HepG2 (cell line): Measurements from ENCODE around the gene COL27A1. TPM values are rescaled to one million over a fixed set of nuclear protein-coding genes. Genes with fewer than 3 reads are reported as not detected.

Experiments
- ATF6 ChIP-seq: sonication (generic); formaldehyde crosslinking; conservative IDR thresholded peaks from 2 replicates; pipeline ENCODE4 v1.4.0; 2020; ENCODE audit warnings: missing genetic modification reagents
- BRF2 ChIP-seq: sonication (generic); formaldehyde crosslinking; IDR thresholded peaks from 2 replicates; pipeline ENCODE4 v1.8.1; 2022; ENCODE audit warnings: mild to moderate bottlenecking, missing genetic modification reagents
- NKX3-1 ChIP-seq: sonication (generic); formaldehyde crosslinking; IDR thresholded peaks from 2 replicates; pipeline ENCODE4 v1.5.0; 2020; ENCODE audit warnings: missing genetic modification reagents
- PATZ1 ChIP-seq: sonication (generic); formaldehyde crosslinking; IDR thresholded peaks from 2 replicates; pipeline ENCODE4 v1.4.0; 2020; ENCODE audit warnings: missing genetic modification reagents
- POLR2AphosphoS5 ChIP-seq: IDR thresholded peaks from 2 replicates; pipeline ENCODE4 v1.6.1; 2012; ENCODE audit warnings: low read depth, low read length
- RBAK ChIP-seq: sonication (generic); formaldehyde crosslinking; IDR thresholded peaks from 2 replicates; pipeline ENCODE4 v1.5.1; 2020; ENCODE audit warnings: mild to moderate bottlenecking, missing genetic modification reagents
- USF2 ChIP-seq, 2 experiments: sonication (generic) in 1 of 2; formaldehyde crosslinking in 1 of 2; IDR thresholded peaks; 2 replicates each; pipeline versions ENCODE4 v1.5.1 to v1.6.1; 2011 to 2020; ENCODE audit warnings: borderline replicate concordance in 1 of 2, low read depth in 1 of 2, low read length in 1 of 2, mild to moderate bottlenecking in 1 of 2, missing genetic modification reagents in 1 of 2, moderate library complexity in 1 of 2
- ZBTB26 ChIP-seq: IDR thresholded peaks from 2 replicates; pipeline ENCODE4 v1.6.1; 2016; ENCODE audit warnings: missing compliant biosample characterization, missing genetic modification reagents, borderline replicate concordance
- ZBTB44 ChIP-seq: sonication (generic); formaldehyde crosslinking; IDR thresholded peaks from 2 replicates; pipeline ENCODE4 v1.4.0; 2020; ENCODE audit warnings: missing genetic modification reagents
- ZNF414 ChIP-seq: sonication (generic); formaldehyde crosslinking; IDR thresholded peaks from 2 replicates; pipeline ENCODE4 v1.5.0; 2020; ENCODE audit warnings: missing genetic modification reagents
- ZNF468 ChIP-seq: sonication (generic); formaldehyde crosslinking; IDR thresholded peaks from 2 replicates; pipeline ENCODE4 v1.8.0; 2022; ENCODE audit warnings: mild to moderate bottlenecking, moderate library complexity, missing genetic modification reagents
- ZNF629 ChIP-seq: sonication (generic); formaldehyde crosslinking; conservative IDR thresholded peaks from 2 replicates; pipeline ENCODE4 v1.5.0; 2020; ENCODE audit warnings: missing genetic modification reagents
- ZNF747 ChIP-seq: sonication (generic); formaldehyde crosslinking; IDR thresholded peaks from 2 replicates; pipeline ENCODE4 v1.8.1; 2023; ENCODE audit warnings: missing genetic modification reagents, mild to moderate bottlenecking, borderline replicate concordance
- polyA plus RNA-seq, 8 experiments: library from polyadenylated mRNA; depleted of rRNA in 3 of 8; stranded (reverse) in 7 of 8; unstranded in 1 of 8; fragments of >200 nt; fragmentation: Illumina TruSeq in 4 of 8; extraction: Trizol in 4 of 8; gene quantifications; 2 replicates each; pipeline versions ENCODE4 v1.2.1 to v1.2.3, GENCODE V29; 2011 to 2016; ENCODE audit warnings: low read depth in 4 of 8, missing spikeins in 1 of 8, mixed read lengths in 1 of 8; ENCODE audit not compliant: insufficient read depth in 1 of 8
- total RNA-seq, 5 experiments: library from RNA; depleted of rRNA; stranded (reverse); fragments of >200 nt; fragmentation: Illumina TruSeq; extraction: Trizol; gene quantifications; 2 replicates each; pipeline ENCODE4 v1.2.3, GENCODE V29; 2016; ENCODE audit warnings: low read depth in 1 of 5

Gene COL27A1
- total and polyA plus RNA-seq, 2 of the 13 experiments (the other 11 are each of a cell fraction or from before 2014, with no cell fraction given): 71.3 to 89.1 TPM

- TF ChIP-seq ZBTB44 (CRISPR knock-in tag) (no peak), BRF2 (CRISPR knock-in tag) (no peak), ZNF414 (CRISPR knock-in tag) (no peak), ZNF468 (CRISPR knock-in tag) (no peak), PATZ1 (CRISPR knock-in tag) (peak; percentile 40; the same call in 1 of the 2 replicates), ATF6 (CRISPR knock-in tag) (no peak), USF2 (IDR thresholded peaks at IDR 0.05; ENCODE audit: low read depth, low read length) (no peak), USF2 (CRISPR knock-in tag; IDR thresholded peaks at IDR 0.05; ENCODE audit: borderline replicate concordance) (no peak), ZNF629 (CRISPR knock-in tag) (no peak), RBAK (CRISPR knock-in tag) (no peak), POLR2AphosphoS5 (no peak), ZBTB26 (no peak), ZNF747 (CRISPR knock-in tag) (no peak), NKX3-1 (CRISPR knock-in tag) (no peak)
These were observed 8.2 kb downstream of the COL27A1 start (continued) for GRCh38 chr9:114163517-114163951.
